B cell (primary cell): ENCODE measurements around the gene KLF8. TPM values are rescaled to one million over a fixed set of nuclear protein-coding genes. Genes with fewer than 3 reads are reported as not detected.

ENCODE experiments used
- ATAC-seq: fragments of 200-7000 bp; cut with Tn5 transposase; one replicate; pipeline ENCODE4 v1.10.0; 2021; ENCODE audit warnings: low read depth, mild to moderate bottlenecking, moderate number of reproducible peaks, moderate library complexity
- CTCF ChIA-PET: fragments of 350-600 bp; sonication (Branson Sonifier 250); formaldehyde crosslinking; loops from one replicate; lab custom pipeline; 2021; ENCODE audit warnings: antibody characterized with exemption, inconsistent platforms; lab: Charles Lee
- POLR2A ChIA-PET: fragments of 350-600 bp; sonication (Branson Sonifier 250); formaldehyde crosslinking; loops from one replicate; lab custom pipeline; 2021; ENCODE audit warnings: antibody characterized with exemption; lab: Charles Lee
- DNase-seq: peaks from one replicate; pipeline ENCODE4 v3.0.0; 2013
- H2AFZ ChIP-seq: 2 replicates; pipeline ENCODE4 v1.6.1; 2012; ENCODE audit warnings: mild to moderate bottlenecking, low read depth, low read length; ENCODE audit not compliant: insufficient read depth, poor library complexity, severe bottlenecking
- H3K27ac ChIP-seq, 2 donors: 1 replicate in 1 of 2; 2 replicates in 1 of 2; pipeline ENCODE4 v1.5.1; 2012 to 2013; ENCODE audit warnings: low read length in 2 of 2, mild to moderate bottlenecking in 2 of 2, moderate library complexity in 1 of 2
- H3K27me3 ChIP-seq, 4 experiments: fragments of 200-600 bp in 1 of 4; sonication (generic) in 1 of 4; replicated peaks in 1 of 4; 1 replicate in 2 of 4; 2 replicates in 2 of 4; pipeline versions ENCODE4 v1.6.1 to v1.7.0; 2013 to 2016; ENCODE audit warnings: low read length in 3 of 4, mild to moderate bottlenecking in 2 of 4, mixed read lengths in 1 of 4, moderate library complexity in 1 of 4; ENCODE audit not compliant: insufficient read depth in 4 of 4, control insufficient read depth in 3 of 4; ENCODE audit errors: control extremely low read depth in 1 of 4
- H3K36me3 ChIP-seq, 2 experiments: replicated peaks in 1 of 2; 1 replicate in 1 of 2; 2 replicates in 1 of 2; pipeline versions ENCODE4 v1.6.1 to v1.7.1; 2013; ENCODE audit warnings: low read length in 1 of 2; ENCODE audit not compliant: insufficient read depth in 2 of 2, control insufficient read depth in 1 of 2; ENCODE audit errors: control extremely low read depth in 1 of 2, extremely low read depth in 1 of 2
- H3K4me1 ChIP-seq, 2 donors: fragments of 200-600 bp in 1 of 2; sonication (generic) in 1 of 2; 1 replicate in 1 of 2; 2 replicates in 1 of 2; pipeline versions ENCODE4 v1.5.1 to v1.6.1; 2013 to 2017; ENCODE audit warnings: low read length in 2 of 2; ENCODE audit not compliant: control insufficient read depth in 2 of 2, insufficient read depth in 2 of 2
- H3K4me2 ChIP-seq: replicated peaks from 2 replicates; pipeline ENCODE3; 2012; ENCODE audit warnings: mild to moderate bottlenecking, low read depth, low read length; ENCODE audit not compliant: poor library complexity, severe bottlenecking
- H3K4me3 ChIP-seq, 5 experiments: fragments of 200-600 bp in 1 of 5; sonication (generic) in 1 of 5; 1 replicate in 3 of 5; 2 replicates in 2 of 5; pipeline versions ENCODE4 v1.5.1 to v1.7.0; 2011 to 2016; ENCODE audit warnings: low read length in 4 of 5, mild to moderate bottlenecking in 4 of 5, low read depth in 2 of 5, control low read depth in 1 of 5, moderate library complexity in 1 of 5; ENCODE audit not compliant: insufficient read depth in 1 of 5; ENCODE audit errors: control extremely low read depth in 1 of 5, extremely low read depth in 1 of 5
- H3K79me2 ChIP-seq: fragments of 200-600 bp; sonication (generic); one replicate; pipeline ENCODE4 v1.6.0; 2016; ENCODE audit warnings: low read length; ENCODE audit not compliant: control insufficient read depth, insufficient read depth
- H3K9ac ChIP-seq: fragments of 200-600 bp; sonication (generic); 2 replicates; pipeline ENCODE4 v1.6.1; 2017; ENCODE audit warnings: mild to moderate bottlenecking, low read length, moderate library complexity
- H3K9me3 ChIP-seq, 3 donors: one replicate each; pipeline versions ENCODE4 v1.6.1 to v1.7.1; 2013; ENCODE audit warnings: low read length in 2 of 3; ENCODE audit not compliant: control insufficient read depth in 2 of 3, insufficient read depth in 1 of 3; ENCODE audit errors: control extremely low read depth in 1 of 3
- H4K20me1 ChIP-seq: 2 replicates; pipeline ENCODE4 v1.6.0; 2012; ENCODE audit warnings: mild to moderate bottlenecking, low read length; ENCODE audit not compliant: insufficient read depth, control insufficient read depth, poor library complexity, severe bottlenecking
- H3K27ac Mint-ChIP-seq: one replicate; pipeline ENCODE4 v1.8.0; 2021; ENCODE audit warnings: mixed read lengths
- H3K27me3 Mint-ChIP-seq: one replicate; pipeline ENCODE4 v1.8.0; 2021; ENCODE audit warnings: mixed read lengths
- H3K4me1 Mint-ChIP-seq: one replicate; pipeline ENCODE4 v1.8.0; 2021; ENCODE audit warnings: mixed read lengths
- H3K4me3 Mint-ChIP-seq: one replicate; pipeline ENCODE4 v1.8.0; 2021; ENCODE audit warnings: mixed read lengths
- H3K9me3 Mint-ChIP-seq: one replicate; pipeline ENCODE4 v1.8.0; 2022; ENCODE audit warnings: mixed read lengths; ENCODE audit not compliant: insufficient read depth
- CTCF ChIP-seq: fragments of 200-600 bp; IDR thresholded peaks from one replicate; pipeline ENCODE4 v1.8.0; 2022; ENCODE audit warnings: antibody characterized with exemption, mild to moderate bottlenecking
- EZH2 ChIP-seq: IDR thresholded peaks from 2 replicates; pipeline ENCODE4 v1.6.1; 2012; ENCODE audit warnings: borderline replicate concordance, low read depth, mild to moderate bottlenecking, moderate library complexity, low read length; ENCODE audit not compliant: insufficient read depth, poor library complexity, severe bottlenecking
- WGBS: methylation state at CpG from one replicate; pipeline ENCODE4 v1.1.5; 2013; ENCODE audit warnings: missing lambda C conversion rate; ENCODE audit not compliant: insufficient coverage; 5-methylcytosine and 5-hydroxymethylcytosine counted together
- intact Hi-C: fragments of 100-400 bp; cut with micrococcal nuclease; formaldehyde crosslinking; loops from one replicate; pipeline ENCODE4 v1.10.0; 2022
- polyA plus RNA-seq: library from polyadenylated mRNA; depleted of rRNA; stranded (reverse); fragments of >200 nt; gene quantifications from 2 replicates; pipeline ENCODE4 v1.2.3, GENCODE V29; 2012
- total RNA-seq, 2 donors: library from RNA; stranded (reverse); fragments of 120-200 nt in 1 of 2; gene quantifications; 1 replicate in 1 of 2; 2 replicates in 1 of 2; pipeline versions ENCODE4 v1.2.3 to v1.2.4, GENCODE V29; 2013 to 2022

Gene KLF8
- total and polyA plus RNA-seq, 2 donors (not counting 1 experiment from before 2014, with no cell fraction given), result 42.7 to 72.9 TPM

DNA sequence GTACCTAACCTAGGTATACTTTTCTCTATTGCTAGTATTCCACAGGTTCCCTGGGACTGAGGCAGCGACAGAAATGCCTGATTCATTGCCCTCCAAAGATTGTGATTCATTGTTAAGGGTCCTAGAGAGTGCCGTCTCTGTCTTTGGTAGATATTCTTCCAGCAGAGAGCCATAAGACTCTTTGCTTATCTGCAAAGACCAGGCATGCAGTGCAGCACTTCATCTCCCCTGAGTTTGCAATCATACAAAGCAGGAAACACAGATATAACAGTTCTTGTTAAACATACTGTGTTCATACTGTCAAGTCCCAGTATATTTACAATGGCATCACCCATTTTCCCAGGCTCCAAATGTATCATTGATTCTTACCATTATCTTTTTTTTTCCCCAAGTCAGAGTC lies 47.7 kb downstream of the KLF8 start:
- no peaks in the 10 kb centered on the region for H3K4me1 Mint-ChIP-seq
- H3K27ac Mint-ChIP-seq, result no peak overlapping the region
- ChIA-PET POLR2A (no interaction called here), CTCF (no interaction called here)
- Histone ChIP-seq H3K9ac (no peak overlapping the region), H3K4me3 (no peak overlapping the region), H4K20me1 (no peaks in the 10 kb centered on the region), H2AFZ (no peak overlapping the region), H3K4me2 (no peak overlapping the region), H3K4me1 (no peaks in the 10 kb centered on the region), H3K27me3 (no peaks in the 10 kb centered on the region), H3K36me3 (no peaks in the 10 kb centered on the region), H3K79me2 (no peaks in the 10 kb centered on the region), H3K9me3 (no peaks in the 10 kb centered on the region), H3K27ac (no peak overlapping the region)
- H3K27me3 Mint-ChIP-seq, result no peaks in the 10 kb centered on the region
- TF ChIP-seq CTCF (no peak), EZH2 (no peak)
- DNase-seq, result no peak
- H3K4me3 Mint-ChIP-seq, result no peak overlapping the region
- ATAC-seq, result no peak
- WGBS, result no CpG with 5 or more reads among the region's 2 CpGs
- intact Hi-C loops, result no loop called here
- H3K9me3 Mint-ChIP-seq, result no peaks in the 10 kb centered on the region

DNA sequence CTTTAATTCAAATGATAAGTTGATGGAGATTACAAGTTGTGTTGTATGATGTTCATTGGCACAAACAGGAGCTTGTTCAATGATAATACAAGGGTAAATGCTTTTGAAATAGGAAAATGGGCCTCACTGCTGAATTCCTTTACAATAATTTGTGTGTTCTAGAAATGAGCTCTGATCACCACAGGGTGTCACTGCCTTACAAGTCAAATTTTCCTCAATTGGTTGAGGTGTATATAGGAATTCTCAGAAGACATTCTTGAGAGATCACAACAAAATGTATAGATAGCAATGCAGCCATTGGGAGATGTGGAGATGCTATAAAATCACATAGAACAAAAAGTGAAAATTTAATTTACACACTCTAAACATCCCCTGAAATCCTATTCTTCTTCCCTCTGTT lies 49.6 kb downstream of the KLF8 start:
- DNase-seq (peak; percentile 4), ATAC-seq (no peak)
- Histone ChIP-seq H3K79me2 (no peaks in the 10 kb centered on the region), H3K9me3 (no peaks in the 10 kb centered on the region), H3K36me3 (no peaks in the 10 kb centered on the region), H3K9ac (no peak overlapping the region), H3K4me1 (no peaks in the 10 kb centered on the region), H3K4me3 (no peak overlapping the region), H3K4me2 (no peak overlapping the region), H3K27me3 (no peaks in the 10 kb centered on the region), H4K20me1 (no peaks in the 10 kb centered on the region), H3K27ac (no peak overlapping the region), H2AFZ (no peak overlapping the region)
- CTCF ChIA-PET, result interaction anchor here (1.3 to 3.1 kb wide), 2 partner anchors 447 to 452 kb away, joined by 4 to 24 read pairs; partner anchors contain the start of gene NBDY
- intact Hi-C loops, result loop anchor here (2.0 kb wide), 1 partner anchor 441 kb away; no protein-coding TSS in a partner anchor
- no peak overlapping the region for H3K4me3 Mint-ChIP-seq
- no peaks in the 10 kb centered on the region for H3K9me3 Mint-ChIP-seq
- no peaks in the 10 kb centered on the region for H3K27me3 Mint-ChIP-seq
- no peak overlapping the region for H3K27ac Mint-ChIP-seq
- no peak for TF ChIP-seq EZH2
- TF ChIP-seq CTCF, result no peak
- H3K4me1 Mint-ChIP-seq, result no peaks in the 10 kb centered on the region
- POLR2A ChIA-PET, result no interaction called here
